ENCODE data around the gene DXO. TPM values are rescaled to one million over a fixed set of nuclear protein-coding genes. Genes with fewer than 3 reads are reported as not detected.

Gene DXO
- total and polyA plus RNA-seq, 2 of the 13 experiments (the other 11 are each of a cell fraction or from before 2014, with no cell fraction given) = 18.6 to 26.2 TPM

DNA sequence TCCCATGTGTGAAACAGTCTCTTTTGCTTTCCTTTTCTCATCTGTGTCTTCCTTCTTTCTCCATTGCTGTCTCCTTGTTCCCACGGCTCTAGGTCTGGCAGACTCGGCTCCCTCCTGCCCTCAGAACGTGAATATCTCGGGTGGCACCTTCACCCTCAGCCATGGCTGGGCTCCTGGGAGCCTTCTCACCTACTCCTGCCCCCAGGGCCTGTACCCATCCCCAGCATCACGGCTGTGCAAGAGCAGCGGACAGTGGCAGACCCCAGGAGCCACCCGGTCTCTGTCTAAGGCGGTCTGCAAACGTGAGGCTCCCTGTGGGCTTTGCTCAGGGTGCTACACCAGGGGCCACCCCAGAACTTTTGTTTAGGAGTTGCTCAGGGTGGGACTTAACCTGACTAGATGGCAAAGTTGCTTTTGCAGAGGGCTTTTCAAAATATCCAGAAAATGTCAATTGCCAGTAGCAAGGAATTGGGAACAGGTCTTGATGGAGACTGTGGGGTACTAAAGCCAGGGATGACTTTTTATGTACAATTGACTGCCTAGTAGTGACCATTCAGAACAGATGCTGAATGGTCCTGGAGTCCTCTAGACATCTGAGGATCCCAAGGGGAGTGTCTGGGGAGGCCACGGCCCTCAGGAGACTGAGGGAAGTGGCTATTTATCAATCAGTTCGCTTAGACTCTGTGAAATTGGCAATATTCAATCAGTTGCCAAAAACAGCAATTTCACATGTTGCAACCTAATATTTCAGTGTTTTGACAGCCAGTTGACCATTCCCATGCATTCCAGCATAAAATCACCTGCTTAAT lies 43.9 kb downstream of the DXO start (continued):
- TF ChIP-seq, protein P1, sequence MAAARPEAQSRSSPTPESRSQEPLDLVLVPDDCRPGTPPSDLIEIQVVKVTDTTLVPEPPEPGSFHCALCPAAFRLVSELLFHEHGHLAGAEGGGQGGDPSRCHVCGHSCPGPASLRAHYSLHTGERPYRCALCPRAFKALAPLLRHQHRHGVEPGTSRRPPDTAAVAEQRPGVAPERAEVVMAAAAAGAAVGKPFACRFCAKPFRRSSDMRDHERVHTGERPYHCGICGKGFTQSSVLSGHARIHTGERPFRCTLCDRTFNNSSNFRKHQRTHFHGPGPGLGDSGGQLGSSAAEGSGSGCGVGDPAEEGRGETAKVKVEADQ (CRISPR knock-in tag; IDR thresholded peaks at IDR 0.05; ENCODE audit: borderline replicate concordance) = no peak; the same call in 1 of the 2 replicates
- no peak for TF ChIP-seq TOPORS (CRISPR knock-in tag; IDR thresholded peaks at IDR 0.05)
- no peak for TF ChIP-seq RBAK (CRISPR knock-in tag; IDR thresholded peaks at IDR 0.05)
- TF ChIP-seq ZSCAN31 (CRISPR knock-in tag; IDR thresholded peaks at IDR 0.05; ENCODE audit: low read depth) = 0 out of 2 replicates have a peak, but pooled peaks have one; percentile 15
- TF ChIP-seq ZNF878 (CRISPR knock-in tag; IDR thresholded peaks at IDR 0.05) = no peak
- TF ChIP-seq NR3C1 (CRISPR knock-in tag; IDR thresholded peaks at IDR 0.05) = no peak
- TF ChIP-seq, protein P2, sequence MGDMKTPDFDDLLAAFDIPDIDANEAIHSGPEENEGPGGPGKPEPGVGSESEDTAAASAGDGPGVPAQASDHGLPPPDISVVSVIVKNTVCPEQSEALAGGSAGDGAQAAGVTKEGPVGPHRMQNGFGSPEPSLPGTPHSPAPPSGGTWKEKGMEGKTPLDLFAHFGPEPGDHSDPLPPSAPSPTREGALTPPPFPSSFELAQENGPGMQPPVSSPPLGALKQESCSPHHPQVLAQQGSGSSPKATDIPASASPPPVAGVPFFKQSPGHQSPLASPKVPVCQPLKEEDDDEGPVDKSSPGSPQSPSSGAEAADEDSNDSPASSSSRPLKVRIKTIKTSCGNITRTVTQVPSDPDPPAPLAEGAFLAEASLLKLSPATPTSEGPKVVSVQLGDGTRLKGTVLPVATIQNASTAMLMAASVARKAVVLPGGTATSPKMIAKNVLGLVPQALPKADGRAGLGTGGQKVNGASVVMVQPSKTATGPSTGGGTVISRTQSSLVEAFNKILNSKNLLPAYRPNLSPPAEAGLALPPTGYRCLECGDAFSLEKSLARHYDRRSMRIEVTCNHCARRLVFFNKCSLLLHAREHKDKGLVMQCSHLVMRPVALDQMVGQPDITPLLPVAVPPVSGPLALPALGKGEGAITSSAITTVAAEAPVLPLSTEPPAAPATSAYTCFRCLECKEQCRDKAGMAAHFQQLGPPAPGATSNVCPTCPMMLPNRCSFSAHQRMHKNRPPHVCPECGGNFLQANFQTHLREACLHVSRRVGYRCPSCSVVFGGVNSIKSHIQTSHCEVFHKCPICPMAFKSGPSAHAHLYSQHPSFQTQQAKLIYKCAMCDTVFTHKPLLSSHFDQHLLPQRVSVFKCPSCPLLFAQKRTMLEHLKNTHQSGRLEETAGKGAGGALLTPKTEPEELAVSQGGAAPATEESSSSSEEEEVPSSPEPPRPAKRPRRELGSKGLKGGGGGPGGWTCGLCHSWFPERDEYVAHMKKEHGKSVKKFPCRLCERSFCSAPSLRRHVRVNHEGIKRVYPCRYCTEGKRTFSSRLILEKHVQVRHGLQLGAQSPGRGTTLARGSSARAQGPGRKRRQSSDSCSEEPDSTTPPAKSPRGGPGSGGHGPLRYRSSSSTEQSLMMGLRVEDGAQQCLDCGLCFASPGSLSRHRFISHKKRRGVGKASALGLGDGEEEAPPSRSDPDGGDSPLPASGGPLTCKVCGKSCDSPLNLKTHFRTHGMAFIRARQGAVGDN (CRISPR knock-in tag; IDR thresholded peaks at IDR 0.05) = peak; percentile 72
- TF ChIP-seq ZNF224 (CRISPR knock-in tag; IDR thresholded peaks at IDR 0.05) = 0 out of 2 replicates have a peak, but pooled peaks have one; percentile 70
- no peak for TF ChIP-seq RNF2 (conservative IDR thresholded peaks at IDR 0.05; ENCODE audit: low read depth)
- TF ChIP-seq FOSL2 (CRISPR knock-in tag; IDR thresholded peaks at IDR 0.05) = no peak
- peak; percentile 38 for TF ChIP-seq ZFX (CRISPR knock-in tag; IDR thresholded peaks at IDR 0.05; ENCODE audit: low read depth)
- no peak for TF ChIP-seq ATF1 (CRISPR knock-in tag; IDR thresholded peaks at IDR 0.05)
- no peak for TF ChIP-seq HNRNPLL (IDR thresholded peaks at IDR 0.05; ENCODE audit: low read depth, low read length, poor library complexity, severe bottlenecking)
- TF ChIP-seq ZNF530 (CRISPR knock-in tag; IDR thresholded peaks at IDR 0.05; ENCODE audit: low read depth) = no peak
- 0 out of 2 replicates have a peak, but pooled peaks have one; percentile 49 for TF ChIP-seq ZNF782 (CRISPR knock-in tag; IDR thresholded peaks at IDR 0.05; ENCODE audit: borderline replicate concordance)
- TF ChIP-seq KLF11 (CRISPR knock-in tag; IDR thresholded peaks at IDR 0.05) = no peak
- TF ChIP-seq ASH2L (IDR thresholded peaks at IDR 0.05; ENCODE audit: insufficient read length, low read depth, low read length) = no peak
- no peak for TF ChIP-seq TEAD3 (CRISPR knock-in tag; optimal IDR thresholded peaks at IDR 0.05; ENCODE audit: borderline replicate concordance)
- 0 out of 2 replicates have a peak, but pooled peaks have one; percentile 3 for TF ChIP-seq ZNF263 (CRISPR knock-in tag; IDR thresholded peaks at IDR 0.05)
- no peak for TF ChIP-seq ZKSCAN5 (CRISPR knock-in tag; IDR thresholded peaks at IDR 0.05)
- TF ChIP-seq SP2 (CRISPR knock-in tag; IDR thresholded peaks at IDR 0.05) = no peak
- TF ChIP-seq FOXC1 (CRISPR knock-in tag; IDR thresholded peaks at IDR 0.05; ENCODE audit: borderline replicate concordance) = peak; percentile 13; the same call in 1 of the 2 replicates
- no peak for TF ChIP-seq TBL1XR1 (IDR thresholded peaks at IDR 0.05; ENCODE audit: borderline replicate concordance, low read length, partially characterized antibody)
- TF ChIP-seq, protein P3, sequence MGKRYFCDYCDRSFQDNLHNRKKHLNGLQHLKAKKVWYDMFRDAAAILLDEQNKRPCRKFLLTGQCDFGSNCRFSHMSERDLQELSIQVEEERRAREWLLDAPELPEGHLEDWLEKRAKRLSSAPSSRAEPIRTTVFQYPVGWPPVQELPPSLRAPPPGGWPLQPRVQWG (CRISPR knock-in tag; IDR thresholded peaks at IDR 0.05; ENCODE audit: borderline replicate concordance, low read depth) = no peak
- TF ChIP-seq KMT2B (CRISPR knock-in tag; IDR thresholded peaks at IDR 0.05) = no peak; the same call in 1 of the 2 replicates

Data from HepG2 (cell line).